Activated CD4-positive, CD25-positive, alpha-beta regulatory T cell (primary cell): ENCODE data around the gene ARMC10.
"Not testable (repeated sequence)": the region's sequence is repeated elsewhere in the genome, so short reads cannot be mapped to it uniquely, and the experiment has no call there.

Experiments used
- DNase-seq, 4 experiments: peaks; one replicate each; lab custom pipeline; 2025; lab: John Stamatoyannopoulos, UW

ARMC10 gene

GRCh38 chr7:103124429-103124979, 49.6 kb downstream of the ARMC10 start:
- no peak for DNase-seq

- no peak for DNase-seq
Observed at GRCh38 chr7:103127006-103127405, 52.1 kb downstream of the ARMC10 start.

GRCh38 chr7:103129702-103130549, 55.0 kb downstream of the ARMC10 start:
- DNase-seq = no peak

GRCh38 chr7:103130901-103131624, 56.1 kb downstream of the ARMC10 start:
- DNase-seq = no peak

GRCh38 chr7:103132995-103133688, 58.2 kb downstream of the ARMC10 start:
- no peak for DNase-seq

GRCh38 chr7:103134836-103135554, 60.1 kb downstream of the ARMC10 start:
- DNase-seq = no peak

GRCh38 chr7:103140061-103140460, 65.1 kb downstream of the ARMC10 start:
- DNase-seq = no peak

- DNase-seq = no peak
Observed at GRCh38 chr7:103140685-103141084, 65.7 kb downstream of the ARMC10 start.

- no peak for DNase-seq
Observed at GRCh38 chr7:103141753-103142404, 66.9 kb downstream of the ARMC10 start.

GRCh38 chr7:103142494-103142893, 67.6 kb downstream of the ARMC10 start:
- DNase-seq = no peak

GRCh38 chr7:103143868-103144267, 68.9 kb downstream of the ARMC10 start:
- no peak for DNase-seq

GRCh38 chr7:103144754-103145153, 69.8 kb downstream of the ARMC10 start:
- not testable (repeated sequence) for DNase-seq

GRCh38 chr7:103148131-103148993, 73.4 kb downstream of the ARMC10 start:
- no peak for DNase-seq
